WTC11 (cell line): ENCODE results near the gene COL19A1. TPM values are rescaled to one million over a fixed set of nuclear protein-coding genes. Genes with fewer than 3 reads are reported as not detected.

Source experiments
- ATAC-seq: fragments of 200-7000 bp; cut with Tn5 transposase; 2 replicates; pipeline ENCODE4 v1.10.0; 2021; ENCODE audit warnings: mild to moderate bottlenecking, moderate library complexity
- CTCF ChIA-PET: fragments of 300-600 bp; sonication (Branson Sonifier 250); formaldehyde crosslinking; loops from one replicate; lab custom pipeline; 2021; ENCODE audit warnings: antibody characterized with exemption; lab: Charles Lee
- POLR2A ChIA-PET: fragments of 350-600 bp; sonication (Branson Sonifier 250); formaldehyde crosslinking; loops from one replicate; lab custom pipeline; 2021; ENCODE audit warnings: antibody characterized with exemption; lab: Charles Lee
- DNase-seq: peaks from one replicate; pipeline ENCODE4 v3.0.0; 2021; ENCODE audit warnings: low spot score
- H3K27ac Mint-ChIP-seq: 2 replicates; pipeline ENCODE4 v1.8.0; 2021; ENCODE audit warnings: mixed read lengths
- H3K27me3 Mint-ChIP-seq: 2 replicates; pipeline ENCODE4 v1.8.0; 2021; ENCODE audit warnings: low read depth, mild to moderate bottlenecking, moderate library complexity, mixed read lengths
- H3K36me3 Mint-ChIP-seq: 2 replicates; pipeline ENCODE4 v1.8.0; 2021; ENCODE audit warnings: mixed read lengths
- H3K4me1 Mint-ChIP-seq: 2 replicates; pipeline ENCODE4 v1.8.0; 2022; ENCODE audit warnings: mixed read lengths
- H3K4me3 Mint-ChIP-seq: 2 replicates; pipeline ENCODE4 v1.8.0; 2021; ENCODE audit warnings: mild to moderate bottlenecking, moderate library complexity, mixed read lengths
- H3K9me3 Mint-ChIP-seq: 2 replicates; pipeline ENCODE4 v1.8.0; 2021; ENCODE audit warnings: mixed read lengths
- ETV6 ChIP-seq: sonication (generic); formaldehyde crosslinking; IDR thresholded peaks from 2 replicates; pipeline ENCODE4 v1.8.1; 2022; ENCODE audit warnings: mild to moderate bottlenecking, missing genetic modification reagents
- FOXK1 ChIP-seq: sonication (generic); formaldehyde crosslinking; IDR thresholded peaks from 2 replicates; pipeline ENCODE4 v1.8.0; 2022; ENCODE audit warnings: mild to moderate bottlenecking, moderate library complexity, missing genetic modification reagents
- FOXP1 ChIP-seq: sonication (generic); formaldehyde crosslinking; IDR thresholded peaks from 2 replicates; pipeline ENCODE4 v1.8.0; 2022; ENCODE audit warnings: missing genetic modification reagents, mild to moderate bottlenecking, moderate library complexity, borderline replicate concordance
- GTF2I ChIP-seq: fragments of 250-450 bp; sonication (Bioruptor Pico); conservative IDR thresholded peaks from 2 replicates; pipeline ENCODE4 v1.4.0; 2021; ENCODE audit warnings: mild to moderate bottlenecking
- KAT7 ChIP-seq: sonication (generic); formaldehyde crosslinking; IDR thresholded peaks from 2 replicates; pipeline ENCODE4 v1.8.1; 2023; ENCODE audit warnings: missing genetic modification reagents, mild to moderate bottlenecking, borderline replicate concordance
- MXD4 ChIP-seq: fragments of 250-450 bp; sonication (Bioruptor Pico); IDR thresholded peaks from 2 replicates; pipeline ENCODE4 v1.8.0; 2021; ENCODE audit warnings: mild to moderate bottlenecking, moderate library complexity, borderline replicate concordance
- OVOL2 ChIP-seq: fragments of 250-450 bp; sonication (Bioruptor Pico); IDR thresholded peaks from 2 replicates; pipeline ENCODE4 v1.9.0; 2021; ENCODE audit warnings: mild to moderate bottlenecking, borderline replicate concordance
- TEAD4 ChIP-seq: sonication (generic); formaldehyde crosslinking; IDR thresholded peaks from 2 replicates; pipeline ENCODE4 v1.8.0; 2022; ENCODE audit warnings: mild to moderate bottlenecking, missing genetic modification reagents
- TP53 ChIP-seq: sonication (generic); formaldehyde crosslinking; IDR thresholded peaks from 2 replicates; pipeline ENCODE4 v1.8.1; 2023; ENCODE audit warnings: mild to moderate bottlenecking, missing genetic modification reagents
- ZNF121 ChIP-seq: sonication (generic); formaldehyde crosslinking; IDR thresholded peaks from 2 replicates; pipeline ENCODE4 v1.8.0; 2023; ENCODE audit warnings: missing genetic modification reagents
- ZNF423 ChIP-seq: fragments of 250-450 bp; sonication (Bioruptor Pico); IDR thresholded peaks from 2 replicates; pipeline ENCODE4 v2.1.2; 2022; ENCODE audit warnings: mild to moderate bottlenecking, moderate library complexity
- total RNA-seq: library from RNA; stranded (reverse); gene quantifications from 3 replicates; pipeline ENCODE4 v1.2.3, GENCODE V29; 2021
- TF ChIP-seq, protein P1 (sequence below): sonication (generic); formaldehyde crosslinking; IDR thresholded peaks from 2 replicates; pipeline ENCODE4 v1.8.1; 2023; ENCODE audit warnings: mild to moderate bottlenecking, missing genetic modification reagents
- TF ChIP-seq, protein P2 (sequence below): sonication (generic); formaldehyde crosslinking; IDR thresholded peaks from 2 replicates; pipeline ENCODE4 v1.8.1; 2022; ENCODE audit warnings: low read depth, missing genetic modification reagents, borderline replicate concordance
- TF ChIP-seq, protein P3 (sequence below): sonication (generic); formaldehyde crosslinking; IDR thresholded peaks from 2 replicates; pipeline ENCODE4 v1.8.1; 2022; ENCODE audit warnings: missing genetic modification reagents, borderline replicate concordance
- TF ChIP-seq, protein P4 (sequence below): sonication (generic); formaldehyde crosslinking; IDR thresholded peaks from 2 replicates; pipeline ENCODE4 v1.8.1; 2022; ENCODE audit warnings: mild to moderate bottlenecking, missing genetic modification reagents, moderate library complexity, borderline replicate concordance
- TF ChIP-seq, protein P5 (sequence below): sonication (generic); formaldehyde crosslinking; IDR thresholded peaks from 2 replicates; pipeline ENCODE4 v1.8.0; 2022; ENCODE audit warnings: missing genetic modification reagents

The COL19A1 gene
- total RNA-seq, 1 experiment from 2014 or later: not detected

DNA sequence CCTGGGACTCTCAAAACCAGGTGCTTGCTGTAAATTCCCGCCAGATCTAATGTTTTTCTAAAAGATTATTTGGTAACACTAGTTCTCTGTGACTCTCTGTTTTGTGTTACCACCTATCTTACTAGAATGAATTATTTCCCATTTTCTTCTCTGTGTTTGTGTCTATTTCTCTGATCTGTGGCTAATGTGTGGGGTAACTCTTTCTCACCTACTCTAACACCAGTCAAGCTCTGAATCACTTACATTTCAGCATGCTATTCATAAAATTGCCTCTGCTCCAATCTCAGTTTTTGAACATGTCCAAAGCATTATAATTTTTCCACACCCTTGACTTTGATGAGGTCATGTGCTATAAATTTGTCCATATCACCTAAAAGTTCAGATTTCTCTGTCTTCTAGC lies 23.2 kb upstream of the COL19A1 start:
- no peaks in the 10 kb centered on the region for H3K27me3 Mint-ChIP-seq
- no peak overlapping the region for H3K4me3 Mint-ChIP-seq
- H3K4me1 Mint-ChIP-seq: no peaks in the 10 kb centered on the region
- ChIA-PET CTCF (interaction anchor here (0.6 kb wide), 1 partner anchor 47 kb away, joined by 3 read pairs; no protein-coding TSS in a partner anchor), POLR2A (no interaction called here)
- TF ChIP-seq, protein P1, sequence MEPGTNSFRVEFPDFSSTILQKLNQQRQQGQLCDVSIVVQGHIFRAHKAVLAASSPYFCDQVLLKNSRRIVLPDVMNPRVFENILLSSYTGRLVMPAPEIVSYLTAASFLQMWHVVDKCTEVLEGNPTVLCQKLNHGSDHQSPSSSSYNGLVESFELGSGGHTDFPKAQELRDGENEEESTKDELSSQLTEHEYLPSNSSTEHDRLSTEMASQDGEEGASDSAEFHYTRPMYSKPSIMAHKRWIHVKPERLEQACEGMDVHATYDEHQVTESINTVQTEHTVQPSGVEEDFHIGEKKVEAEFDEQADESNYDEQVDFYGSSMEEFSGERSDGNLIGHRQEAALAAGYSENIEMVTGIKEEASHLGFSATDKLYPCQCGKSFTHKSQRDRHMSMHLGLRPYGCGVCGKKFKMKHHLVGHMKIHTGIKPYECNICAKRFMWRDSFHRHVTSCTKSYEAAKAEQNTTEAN (CRISPR knock-in tag): no peak
- TF ChIP-seq GTF2I (CRISPR knock-in tag) (no peak), TEAD4 (CRISPR knock-in tag) (no peak), ZNF423 (CRISPR knock-in tag) (no peak), KAT7 (no peak), TP53 (no peak), FOXP1 (no peak), ZNF121 (no peak), MXD4 (CRISPR knock-in tag) (no peak), OVOL2 (no peak)
- TF ChIP-seq, protein P2, sequence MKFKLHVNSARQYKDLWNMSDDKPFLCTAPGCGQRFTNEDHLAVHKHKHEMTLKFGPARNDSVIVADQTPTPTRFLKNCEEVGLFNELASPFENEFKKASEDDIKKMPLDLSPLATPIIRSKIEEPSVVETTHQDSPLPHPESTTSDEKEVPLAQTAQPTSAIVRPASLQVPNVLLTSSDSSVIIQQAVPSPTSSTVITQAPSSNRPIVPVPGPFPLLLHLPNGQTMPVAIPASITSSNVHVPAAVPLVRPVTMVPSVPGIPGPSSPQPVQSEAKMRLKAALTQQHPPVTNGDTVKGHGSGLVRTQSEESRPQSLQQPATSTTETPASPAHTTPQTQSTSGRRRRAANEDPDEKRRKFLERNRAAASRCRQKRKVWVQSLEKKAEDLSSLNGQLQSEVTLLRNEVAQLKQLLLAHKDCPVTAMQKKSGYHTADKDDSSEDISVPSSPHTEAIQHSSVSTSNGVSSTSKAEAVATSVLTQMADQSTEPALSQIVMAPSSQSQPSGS (CRISPR knock-in tag): no peak
- TF ChIP-seq, protein P3, sequence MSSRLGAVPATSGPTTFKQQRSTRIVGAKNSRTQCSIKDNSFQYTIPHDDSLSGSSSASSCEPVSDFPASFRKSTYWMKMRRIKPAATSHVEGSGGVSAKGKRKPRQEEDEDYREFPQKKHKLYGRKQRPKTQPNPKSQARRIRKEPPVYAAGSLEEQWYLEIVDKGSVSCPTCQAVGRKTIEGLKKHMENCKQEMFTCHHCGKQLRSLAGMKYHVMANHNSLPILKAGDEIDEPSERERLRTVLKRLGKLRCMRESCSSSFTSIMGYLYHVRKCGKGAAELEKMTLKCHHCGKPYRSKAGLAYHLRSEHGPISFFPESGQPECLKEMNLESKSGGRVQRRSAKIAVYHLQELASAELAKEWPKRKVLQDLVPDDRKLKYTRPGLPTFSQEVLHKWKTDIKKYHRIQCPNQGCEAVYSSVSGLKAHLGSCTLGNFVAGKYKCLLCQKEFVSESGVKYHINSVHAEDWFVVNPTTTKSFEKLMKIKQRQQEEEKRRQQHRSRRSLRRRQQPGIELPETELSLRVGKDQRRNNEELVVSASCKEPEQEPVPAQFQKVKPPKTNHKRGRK (CRISPR knock-in tag): no peak
- TF ChIP-seq, protein P4, sequence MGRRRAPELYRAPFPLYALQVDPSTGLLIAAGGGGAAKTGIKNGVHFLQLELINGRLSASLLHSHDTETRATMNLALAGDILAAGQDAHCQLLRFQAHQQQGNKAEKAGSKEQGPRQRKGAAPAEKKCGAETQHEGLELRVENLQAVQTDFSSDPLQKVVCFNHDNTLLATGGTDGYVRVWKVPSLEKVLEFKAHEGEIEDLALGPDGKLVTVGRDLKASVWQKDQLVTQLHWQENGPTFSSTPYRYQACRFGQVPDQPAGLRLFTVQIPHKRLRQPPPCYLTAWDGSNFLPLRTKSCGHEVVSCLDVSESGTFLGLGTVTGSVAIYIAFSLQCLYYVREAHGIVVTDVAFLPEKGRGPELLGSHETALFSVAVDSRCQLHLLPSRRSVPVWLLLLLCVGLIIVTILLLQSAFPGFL: no peak
- no peaks in the 10 kb centered on the region for H3K9me3 Mint-ChIP-seq
- H3K36me3 Mint-ChIP-seq: no peaks in the 10 kb centered on the region
- ATAC-seq (no peak), DNase-seq (no peak)
- H3K27ac Mint-ChIP-seq: no peak overlapping the region

DNA sequence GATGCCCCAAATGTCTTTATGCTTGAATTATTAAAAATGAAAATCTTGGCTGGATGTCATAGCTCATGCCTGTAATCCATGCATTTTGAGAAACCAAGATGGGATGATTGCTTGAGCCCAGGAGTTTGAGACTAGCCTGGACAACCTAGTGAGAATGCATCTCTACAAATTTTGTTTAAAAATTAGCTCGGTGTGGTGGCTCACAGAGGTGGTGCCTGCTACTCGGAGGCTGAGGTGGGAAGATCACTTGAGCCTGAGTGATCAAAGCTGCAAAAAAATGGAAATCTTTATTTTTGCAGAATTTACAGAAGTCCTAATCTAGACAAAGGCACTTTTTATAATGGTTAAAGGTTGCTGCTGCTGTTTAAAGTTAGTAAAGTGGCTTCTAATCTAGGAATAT lies 20.0 kb upstream of the COL19A1 start:
- no peak overlapping the region for H3K27ac Mint-ChIP-seq
- H3K4me3 Mint-ChIP-seq: no peak overlapping the region
- DNase-seq (no peak), ATAC-seq (no peak)
- POLR2A ChIA-PET: no interaction called here
- CTCF ChIA-PET: no interaction called here
- H3K27me3 Mint-ChIP-seq: no peaks in the 10 kb centered on the region
- no peaks in the 10 kb centered on the region for H3K4me1 Mint-ChIP-seq
- TF ChIP-seq, protein P5, sequence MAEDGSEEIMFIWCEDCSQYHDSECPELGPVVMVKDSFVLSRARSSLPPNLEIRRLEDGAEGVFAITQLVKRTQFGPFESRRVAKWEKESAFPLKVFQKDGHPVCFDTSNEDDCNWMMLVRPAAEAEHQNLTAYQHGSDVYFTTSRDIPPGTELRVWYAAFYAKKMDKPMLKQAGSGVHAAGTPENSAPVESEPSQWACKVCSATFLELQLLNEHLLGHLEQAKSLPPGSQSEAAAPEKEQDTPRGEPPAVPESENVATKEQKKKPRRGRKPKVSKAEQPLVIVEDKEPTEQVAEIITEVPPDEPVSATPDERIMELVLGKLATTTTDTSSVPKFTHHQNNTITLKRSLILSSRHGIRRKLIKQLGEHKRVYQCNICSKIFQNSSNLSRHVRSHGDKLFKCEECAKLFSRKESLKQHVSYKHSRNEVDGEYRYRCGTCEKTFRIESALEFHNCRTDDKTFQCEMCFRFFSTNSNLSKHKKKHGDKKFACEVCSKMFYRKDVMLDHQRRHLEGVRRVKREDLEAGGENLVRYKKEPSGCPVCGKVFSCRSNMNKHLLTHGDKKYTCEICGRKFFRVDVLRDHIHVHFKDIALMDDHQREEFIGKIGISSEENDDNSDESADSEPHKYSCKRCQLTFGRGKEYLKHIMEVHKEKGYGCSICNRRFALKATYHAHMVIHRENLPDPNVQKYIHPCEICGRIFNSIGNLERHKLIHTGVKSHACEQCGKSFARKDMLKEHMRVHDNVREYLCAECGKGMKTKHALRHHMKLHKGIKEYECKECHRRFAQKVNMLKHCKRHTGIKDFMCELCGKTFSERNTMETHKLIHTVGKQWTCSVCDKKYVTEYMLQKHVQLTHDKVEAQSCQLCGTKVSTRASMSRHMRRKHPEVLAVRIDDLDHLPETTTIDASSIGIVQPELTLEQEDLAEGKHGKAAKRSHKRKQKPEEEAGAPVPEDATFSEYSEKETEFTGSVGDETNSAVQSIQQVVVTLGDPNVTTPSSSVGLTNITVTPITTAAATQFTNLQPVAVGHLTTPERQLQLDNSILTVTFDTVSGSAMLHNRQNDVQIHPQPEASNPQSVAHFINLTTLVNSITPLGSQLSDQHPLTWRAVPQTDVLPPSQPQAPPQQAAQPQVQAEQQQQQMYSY: no peak
- no peak for TF ChIP-seq MXD4 (CRISPR knock-in tag)
- no peak for TF ChIP-seq FOXK1 (CRISPR knock-in tag)
- TF ChIP-seq ETV6: no peak
- H3K36me3 Mint-ChIP-seq: no peaks in the 10 kb centered on the region
- H3K9me3 Mint-ChIP-seq: no peaks in the 10 kb centered on the region
